ENCODE measurements around the gene SHISA5. TPM values are rescaled to one million over a fixed set of nuclear protein-coding genes. Genes with fewer than 3 reads are reported as not detected.

SHISA5 gene
- total RNA-seq, 1 experiment from 2014 or later: 104 TPM

DNA sequence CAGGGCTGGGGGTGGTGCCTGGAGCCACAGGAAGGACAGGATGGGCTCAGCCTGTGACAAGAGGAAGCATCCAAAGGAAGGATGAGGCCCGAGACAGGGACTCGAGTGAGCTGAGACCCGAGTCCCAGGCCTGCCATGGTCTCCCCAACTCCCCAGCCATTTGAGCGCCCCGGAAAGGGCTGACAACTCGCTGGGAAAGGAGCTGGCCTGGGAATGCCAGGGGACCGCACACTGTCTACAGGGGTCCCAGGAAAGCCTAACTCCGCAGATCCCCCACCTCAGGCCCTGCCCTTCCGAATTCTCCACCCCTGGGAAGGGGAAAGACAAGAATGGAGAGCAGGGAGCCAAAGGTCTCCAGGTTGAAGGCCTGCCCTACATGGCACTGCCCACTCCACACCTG is 21.0 kb upstream of the SHISA5 start:
- ChIA-PET POLR2A (no interaction called here), RAD21 (ENCODE audit: low non-redundant PET in 1 of 2, low total read pairs in 2 of 2, uncharacterized antibody in 2 of 2, unreplicated experiment in 2 of 2) (no interaction called here), CTCF (no interaction called here)
- Histone ChIP-seq H4K20me1 (ENCODE audit: insufficient read depth) (no peaks in the 10 kb centered on the region), H3K9me3 (ENCODE audit: control insufficient read depth in 1 of 2, insufficient read depth in 1 of 2, low read depth in 1 of 2, low read length in 2 of 2) (no peaks in the 10 kb centered on the region), H2AFZ (ENCODE audit: low read depth, low read length, poor library complexity, severe bottlenecking) (no peak overlapping the region), H3K79me2 (ENCODE audit: insufficient read depth, low read length) (no peaks in the 10 kb centered on the region), H3K36me3 (ENCODE audit: control insufficient read depth in 1 of 2, insufficient read depth in 2 of 2, low read length in 2 of 2) (peaks cover 7 to 16% of the 10 kb centered on the region in 2 experiments; a peak in 3 of 4 replicates), H3K9ac (ENCODE audit: low read length) (no peak overlapping the region), H3K4me3 (replicated peaks in 1 of 2; ENCODE audit: low read depth in 1 of 2, low read length in 2 of 2) (no peak overlapping the region), H3K9me2 (ENCODE audit: insufficient read depth) (no peaks in the 10 kb centered on the region), H3K27me3 (ENCODE audit: insufficient read depth, low read length) (no peaks in the 10 kb centered on the region), H3K27ac (ENCODE audit: low read depth, low read length) (no peak overlapping the region), H3K4me2 (ENCODE audit: low read length) (no peak overlapping the region), H3K4me1 (ENCODE audit: control insufficient read depth in 1 of 2, insufficient read depth in 2 of 2, low read length in 2 of 2) (no peaks in the 10 kb centered on the region)
- DNase-seq (ENCODE audit: low read depth, low spot score): no peak
- ATAC-seq: no peak
- BruUV-seq (replicated peaks): no TSS peak
- TF ChIP-seq ELF1 (IDR thresholded peaks at IDR 0.05; ENCODE audit: borderline replicate concordance, low read depth) (no peak), ZBTB33 (IDR thresholded peaks at IDR 0.05; ENCODE audit: extremely low read depth, insufficient replicate concordance, low read length) (no peak), POLR2AphosphoS5 (IDR thresholded peaks at IDR 0.05; ENCODE audit: low read depth, low read length) (no peak), YY1 (IDR thresholded peaks at IDR 0.05; ENCODE audit: extremely low read depth, insufficient replicate concordance, low read depth, low read length) (no peak), SIN3A (IDR thresholded peaks at IDR 0.05; ENCODE audit: low read depth) (no peak), RAD21 (IDR thresholded peaks at IDR 0.05; ENCODE audit: low read depth) (no peak), POLR2A (IDR thresholded peaks at IDR 0.05; ENCODE audit: borderline replicate concordance, extremely low read depth, insufficient read depth, insufficient read length) (no peak), EGR1 (IDR thresholded peaks at IDR 0.05; ENCODE audit: low read depth) (no peak), EZH2 (IDR thresholded peaks at IDR 0.05) (no peak), EZH2phosphoT487 (IDR thresholded peaks at IDR 0.05; ENCODE audit: borderline replicate concordance) (no peak), CEBPB (IDR thresholded peaks at IDR 0.05; ENCODE audit: low read depth) (no peak), JUND (IDR thresholded peaks at IDR 0.05) (no peak), MAX (IDR thresholded peaks at IDR 0.05) (no peak)
- TF ChIP-seq, protein P1, sequence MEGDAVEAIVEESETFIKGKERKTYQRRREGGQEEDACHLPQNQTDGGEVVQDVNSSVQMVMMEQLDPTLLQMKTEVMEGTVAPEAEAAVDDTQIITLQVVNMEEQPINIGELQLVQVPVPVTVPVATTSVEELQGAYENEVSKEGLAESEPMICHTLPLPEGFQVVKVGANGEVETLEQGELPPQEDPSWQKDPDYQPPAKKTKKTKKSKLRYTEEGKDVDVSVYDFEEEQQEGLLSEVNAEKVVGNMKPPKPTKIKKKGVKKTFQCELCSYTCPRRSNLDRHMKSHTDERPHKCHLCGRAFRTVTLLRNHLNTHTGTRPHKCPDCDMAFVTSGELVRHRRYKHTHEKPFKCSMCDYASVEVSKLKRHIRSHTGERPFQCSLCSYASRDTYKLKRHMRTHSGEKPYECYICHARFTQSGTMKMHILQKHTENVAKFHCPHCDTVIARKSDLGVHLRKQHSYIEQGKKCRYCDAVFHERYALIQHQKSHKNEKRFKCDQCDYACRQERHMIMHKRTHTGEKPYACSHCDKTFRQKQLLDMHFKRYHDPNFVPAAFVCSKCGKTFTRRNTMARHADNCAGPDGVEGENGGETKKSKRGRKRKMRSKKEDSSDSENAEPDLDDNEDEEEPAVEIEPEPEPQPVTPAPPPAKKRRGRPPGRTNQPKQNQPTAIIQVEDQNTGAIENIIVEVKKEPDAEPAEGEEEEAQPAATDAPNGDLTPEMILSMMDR (IDR thresholded peaks at IDR 0.05 in 2 of 3, conservative IDR thresholded peaks at IDR 0.05 in 1 of 3; ENCODE audit: borderline replicate concordance in 1 of 3, insufficient read depth in 1 of 3, low read depth in 2 of 3, low read length in 2 of 3): no peak
- intact Hi-C loops (cut with micrococcal nuclease): no loop called here
